DOHH2 (cell line): Measurements from ENCODE around the gene LRRC61.

Source experiments
- EZH2phosphoT487 ChIP-seq: fragments of 200-600 bp; sonication (generic); IDR thresholded peaks from 2 replicates; pipeline ENCODE4 v1.6.1; 2017; ENCODE audit warnings: borderline replicate concordance, mild to moderate bottlenecking, antibody characterized with exemption, low read length, moderate library complexity, mixed read lengths
- TF ChIP-seq, protein P1 (sequence below): fragments of 200-600 bp; sonication (generic); IDR thresholded peaks from one replicate; pipeline ENCODE4 v1.5.1; 2014; ENCODE audit warnings: antibody characterized with exemption, mild to moderate bottlenecking, low read depth, low read length; ENCODE audit not compliant: poor library complexity, severe bottlenecking

DNA sequence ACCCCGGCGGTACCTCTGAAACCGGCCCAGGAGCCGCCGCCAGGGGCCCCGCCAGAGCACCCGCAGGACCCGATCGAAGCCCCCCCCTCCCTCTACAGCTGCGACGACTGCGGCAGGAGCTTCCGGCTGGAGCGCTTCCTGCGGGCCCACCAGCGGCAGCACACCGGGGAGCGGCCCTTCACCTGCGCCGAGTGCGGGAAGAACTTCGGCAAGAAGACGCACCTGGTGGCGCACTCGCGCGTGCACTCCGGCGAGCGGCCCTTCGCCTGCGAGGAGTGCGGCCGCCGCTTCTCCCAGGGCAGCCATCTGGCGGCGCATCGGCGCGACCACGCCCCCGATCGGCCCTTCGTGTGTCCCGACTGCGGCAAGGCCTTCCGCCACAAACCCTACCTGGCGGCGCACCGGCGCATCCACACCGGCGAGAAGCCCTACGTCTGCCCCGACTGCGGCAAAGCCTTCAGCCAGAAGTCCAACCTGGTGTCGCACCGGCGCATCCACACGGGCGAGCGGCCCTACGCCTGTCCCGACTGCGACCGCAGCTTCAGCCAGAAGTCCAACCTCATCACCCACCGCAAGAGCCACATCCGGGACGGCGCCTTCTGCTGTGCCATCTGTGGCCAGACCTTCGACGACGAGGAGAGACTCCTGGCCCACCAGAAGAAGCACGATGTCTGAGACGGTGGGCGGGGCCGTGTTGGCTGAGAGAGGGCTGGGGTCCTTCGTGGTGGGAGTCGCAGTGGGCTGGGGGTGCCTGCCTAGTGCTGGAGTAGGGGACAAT is 49.3 kb downstream of the LRRC61 start:
- TF ChIP-seq, protein P1, sequence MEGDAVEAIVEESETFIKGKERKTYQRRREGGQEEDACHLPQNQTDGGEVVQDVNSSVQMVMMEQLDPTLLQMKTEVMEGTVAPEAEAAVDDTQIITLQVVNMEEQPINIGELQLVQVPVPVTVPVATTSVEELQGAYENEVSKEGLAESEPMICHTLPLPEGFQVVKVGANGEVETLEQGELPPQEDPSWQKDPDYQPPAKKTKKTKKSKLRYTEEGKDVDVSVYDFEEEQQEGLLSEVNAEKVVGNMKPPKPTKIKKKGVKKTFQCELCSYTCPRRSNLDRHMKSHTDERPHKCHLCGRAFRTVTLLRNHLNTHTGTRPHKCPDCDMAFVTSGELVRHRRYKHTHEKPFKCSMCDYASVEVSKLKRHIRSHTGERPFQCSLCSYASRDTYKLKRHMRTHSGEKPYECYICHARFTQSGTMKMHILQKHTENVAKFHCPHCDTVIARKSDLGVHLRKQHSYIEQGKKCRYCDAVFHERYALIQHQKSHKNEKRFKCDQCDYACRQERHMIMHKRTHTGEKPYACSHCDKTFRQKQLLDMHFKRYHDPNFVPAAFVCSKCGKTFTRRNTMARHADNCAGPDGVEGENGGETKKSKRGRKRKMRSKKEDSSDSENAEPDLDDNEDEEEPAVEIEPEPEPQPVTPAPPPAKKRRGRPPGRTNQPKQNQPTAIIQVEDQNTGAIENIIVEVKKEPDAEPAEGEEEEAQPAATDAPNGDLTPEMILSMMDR, result no peak
- TF ChIP-seq EZH2phosphoT487, result no peak
